GM12878 (cell line): Measurements from ENCODE around the gene LMAN1L.

Source experiments
- ATF2 ChIP-seq: IDR thresholded peaks from 2 replicates; pipeline ENCODE4 v1.6.1; 2012; ENCODE audit warnings: low read length, inconsistent platforms
- BCL3 ChIP-seq: IDR thresholded peaks from 2 replicates; pipeline ENCODE4 v1.6.1; 2011; ENCODE audit warnings: borderline replicate concordance, low read depth, mild to moderate bottlenecking, moderate library complexity, low read length; ENCODE audit not compliant: insufficient read depth, poor library complexity, severe bottlenecking
- CEBPB ChIP-seq, 2 experiments: fragments of 150-350 bp in 1 of 2; IDR thresholded peaks; 2 replicates each; pipeline ENCODE4 v1.6.1; 2012 to 2014; ENCODE audit warnings: low read depth in 2 of 2, low read length in 2 of 2, borderline replicate concordance in 1 of 2, inconsistent platforms in 1 of 2
- CTCF ChIP-seq, 3 experiments: IDR thresholded peaks in 2 of 3; conservative IDR thresholded peaks in 1 of 3; 2 replicates each; pipeline ENCODE4 v1.5.1; 2011; ENCODE audit warnings: low read depth in 3 of 3, low read length in 3 of 3, mild to moderate bottlenecking in 3 of 3, control low read depth in 2 of 3, moderate library complexity in 2 of 3, inconsistent platforms in 1 of 3, mixed read lengths in 1 of 3; ENCODE audit not compliant: control insufficient read depth in 2 of 3, insufficient read depth in 1 of 3; ENCODE audit errors: extremely low read depth in 1 of 3
- EP300 ChIP-seq, 2 experiments: fragments of 150-350 bp in 1 of 2; IDR thresholded peaks; 2 replicates each; pipeline ENCODE4 v1.6.1; 2011 to 2012; ENCODE audit warnings: low read depth in 2 of 2, low read length in 2 of 2, borderline replicate concordance in 1 of 2, improper control_type of control experiment in 1 of 2, inconsistent platforms in 1 of 2; ENCODE audit not compliant: control insufficient read depth in 1 of 2
- MAX ChIP-seq: IDR thresholded peaks from 2 replicates; pipeline ENCODE4 v1.6.1; 2012; ENCODE audit warnings: low read depth, low read length, improper control_type of control experiment
- POLR2A ChIP-seq: IDR thresholded peaks from 2 replicates; pipeline ENCODE4 v1.6.1; 2011; ENCODE audit warnings: low read depth, mild to moderate bottlenecking, low read length
- RAD21 ChIP-seq: IDR thresholded peaks from 2 replicates; pipeline ENCODE4 v1.6.1; 2011; ENCODE audit warnings: mild to moderate bottlenecking, low read depth, low read length, moderate library complexity; ENCODE audit not compliant: insufficient read depth
- SMAD1 ChIP-seq: fragments of 450-650 bp; IDR thresholded peaks from 2 replicates; pipeline ENCODE4 v1.6.1; 2018; ENCODE audit warnings: mild to moderate bottlenecking, low read depth; ENCODE audit not compliant: partially characterized antibody
- TCF7 ChIP-seq: IDR thresholded peaks from 2 replicates; pipeline ENCODE4 v1.6.1; 2014; ENCODE audit warnings: antibody characterized with exemption, borderline replicate concordance
- ZNF274 ChIP-seq: IDR thresholded peaks from one replicate; pipeline ENCODE4 v1.8.0; 2011; ENCODE audit not compliant: insufficient read length, insufficient read depth

- peak; percentile 69 to 88; a peak in 2 of 4 replicates for TF ChIP-seq EP300 (IDR thresholded peaks at IDR 0.05; ENCODE audit: borderline replicate concordance in 1 of 2, control insufficient read depth in 1 of 2, low read depth in 2 of 2, low read length in 2 of 2)
- no peak for TF ChIP-seq CTCF (IDR thresholded peaks at IDR 0.05 in 2 of 3, conservative IDR thresholded peaks at IDR 0.05 in 1 of 3; ENCODE audit: control insufficient read depth in 2 of 3, extremely low read depth in 1 of 3, insufficient read depth in 1 of 3, low read depth in 3 of 3, low read length in 3 of 3)
- TF ChIP-seq SMAD1: no peak
- peak; percentile 54; the same call in 1 of the 2 replicates for TF ChIP-seq POLR2A
- no peak for TF ChIP-seq BCL3
- no peak for TF ChIP-seq ATF2
- no peak for TF ChIP-seq TCF7
- TF ChIP-seq RAD21: no peak
- TF ChIP-seq ZNF274: no peak
- TF ChIP-seq MAX: peak; percentile 24; the same call in 1 of the 2 replicates
- no peak for TF ChIP-seq CEBPB (IDR thresholded peaks at IDR 0.05; ENCODE audit: borderline replicate concordance in 1 of 2, low read depth in 2 of 2, low read length in 2 of 2)
Measured at GRCh38 chr15:74790080-74790916, 22.3 kb upstream of the LMAN1L start.
